DOHH2 (cell line): ENCODE data around the gene FASTKD3.
"Not testable (repeated sequence)": the region's sequence is repeated elsewhere in the genome, so short reads cannot be mapped to it uniquely, and the experiment has no call there.

ENCODE experiments used
- H3F3A ChIP-seq: fragments of 200-600 bp; sonication (generic), shearing (Covaris generic); 2 replicates; pipeline ENCODE4 v1.6.0; 2016; ENCODE audit warnings: antibody characterized with exemption, mild to moderate bottlenecking; ENCODE audit not compliant: control insufficient read depth, insufficient read depth
- H3K27ac ChIP-seq: fragments of 200-600 bp; sonication (generic); 2 replicates; pipeline ENCODE4 v1.5.1; 2014; ENCODE audit warnings: low read depth, mild to moderate bottlenecking, low read length, moderate library complexity
- H3K27me3 ChIP-seq: fragments of 200-600 bp; sonication (generic); 2 replicates; pipeline ENCODE4 v1.6.1; 2014; ENCODE audit warnings: mild to moderate bottlenecking, low read length, mixed read lengths; ENCODE audit not compliant: control insufficient read depth
- H3K36me3 ChIP-seq: fragments of 200-600 bp; sonication (generic); 2 replicates; pipeline ENCODE4 v1.6.1; 2014; ENCODE audit warnings: mild to moderate bottlenecking, low read length, moderate library complexity, mixed read lengths; ENCODE audit not compliant: control insufficient read depth
- H3K4me1 ChIP-seq: fragments of 200-600 bp; sonication (generic); 2 replicates; pipeline ENCODE4 v1.6.1; 2014; ENCODE audit warnings: mild to moderate bottlenecking, low read length, mixed read lengths; ENCODE audit not compliant: control insufficient read depth
- H3K4me2 ChIP-seq: fragments of 200-600 bp; sonication (generic); 2 replicates; pipeline ENCODE4 v1.6.0; 2014; ENCODE audit warnings: mild to moderate bottlenecking, low read length, moderate library complexity
- H3K4me3 ChIP-seq: fragments of 200-600 bp; sonication (generic); 2 replicates; pipeline ENCODE4 v1.5.1; 2014; ENCODE audit warnings: mild to moderate bottlenecking, low read length, mixed read lengths
- H3K79me2 ChIP-seq: fragments of 200-600 bp; sonication (generic); 2 replicates; pipeline ENCODE4 v1.6.1; 2014; ENCODE audit warnings: mild to moderate bottlenecking, low read length, mixed read lengths; ENCODE audit not compliant: control insufficient read depth
- H3K9me2 ChIP-seq: fragments of 200-600 bp; sonication (generic); replicated peaks from 2 replicates; pipeline ENCODE4 v1.6.1; 2014; ENCODE audit warnings: mild to moderate bottlenecking, low read length, mixed read lengths; ENCODE audit not compliant: control insufficient read depth
- H3K9me3 ChIP-seq: fragments of 200-600 bp; sonication (generic); 2 replicates; pipeline ENCODE4 v1.6.1; 2014; ENCODE audit warnings: antibody characterized with exemption, low read length, mixed read lengths; ENCODE audit not compliant: control insufficient read depth, insufficient read depth
- H4K20me1 ChIP-seq: fragments of 200-600 bp; sonication (generic); 2 replicates; pipeline ENCODE4 v1.6.0; 2014; ENCODE audit warnings: low read depth, mild to moderate bottlenecking, antibody characterized with exemption, low read length, moderate library complexity; ENCODE audit not compliant: control insufficient read depth, insufficient read depth
- CTCF ChIP-seq: fragments of 200-600 bp; sonication (generic); IDR thresholded peaks from one replicate; pipeline ENCODE4 v1.5.1; 2014; ENCODE audit warnings: antibody characterized with exemption, mild to moderate bottlenecking, low read depth, low read length; ENCODE audit not compliant: poor library complexity, severe bottlenecking
- EZH2phosphoT487 ChIP-seq: fragments of 200-600 bp; sonication (generic); IDR thresholded peaks from 2 replicates; pipeline ENCODE4 v1.6.1; 2017; ENCODE audit warnings: borderline replicate concordance, mild to moderate bottlenecking, antibody characterized with exemption, low read length, moderate library complexity, mixed read lengths

The FASTKD3 gene, protein sequence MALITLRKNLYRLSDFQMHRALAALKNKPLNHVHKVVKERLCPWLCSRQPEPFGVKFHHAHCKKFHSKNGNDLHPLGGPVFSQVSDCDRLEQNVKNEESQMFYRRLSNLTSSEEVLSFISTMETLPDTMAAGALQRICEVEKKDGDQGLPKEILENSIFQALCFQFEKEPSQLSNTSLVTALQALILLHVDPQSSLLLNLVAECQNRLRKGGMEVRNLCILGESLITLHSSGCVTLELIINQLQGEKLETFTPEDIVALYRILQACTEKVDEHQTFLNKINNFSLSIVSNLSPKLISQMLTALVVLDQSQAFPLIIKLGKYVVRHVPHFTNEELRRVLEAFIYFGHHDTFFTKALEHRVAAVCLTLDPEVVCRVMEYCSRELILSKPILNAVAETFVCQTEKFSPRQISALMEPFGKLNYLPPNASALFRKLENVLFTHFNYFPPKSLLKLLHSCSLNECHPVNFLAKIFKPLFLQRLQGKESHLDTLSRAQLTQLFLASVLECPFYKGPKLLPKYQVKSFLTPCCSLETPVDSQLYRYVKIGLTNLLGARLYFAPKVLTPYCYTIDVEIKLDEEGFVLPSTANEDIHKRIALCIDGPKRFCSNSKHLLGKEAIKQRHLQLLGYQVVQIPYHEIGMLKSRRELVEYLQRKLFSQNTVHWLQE

GRCh38 chr5:7868773-7869473 is at the start of gene FASTKD3, which contains the start of gene MTRR:
Gene FASTKD3 (minus strand): TSS chr5:7869031. CDS start chr5:7868083, 948 bp downstream.
Gene MTRR (plus strand): TSS chr5:7869148. CDS start chr5:7870795, 1,647 bp downstream.
- Histone ChIP-seq H4K20me1 (peaks cover 26% of the 10 kb centered on the region), H3K27me3 (no peaks in the 10 kb centered on the region), H3K4me2 (peak within 1 kb of the TSS; percentile 72), H3F3A (no peaks in the 10 kb centered on the region), H3K4me1 (peaks cover 54% of the 10 kb centered on the region), H3K9me2 (no peaks in the 10 kb centered on the region), H3K4me3 (peak within 1 kb of the TSS; percentile 81), H3K36me3 (peaks cover 78% of the 10 kb centered on the region), H3K9me3 (no peaks in the 10 kb centered on the region), H3K79me2 (peaks cover 96% of the 10 kb centered on the region), H3K27ac (peak within 1 kb of the TSS; percentile 28; the same call in 1 of the 2 replicates)
- TF ChIP-seq CTCF (no peak), EZH2phosphoT487 (no peak)

- Histone ChIP-seq H3K9me3 (no peaks in the 10 kb centered on the region), H3K36me3 (no peaks in the 10 kb centered on the region), H3K4me3 (no peak overlapping the region), H3K4me1 (no peaks in the 10 kb centered on the region), H3K9me2 (no peaks in the 10 kb centered on the region), H4K20me1 (no peaks in the 10 kb centered on the region), H3F3A (no peaks in the 10 kb centered on the region), H3K79me2 (no peaks in the 10 kb centered on the region), H3K27ac (no peak overlapping the region), H3K4me2 (no peak overlapping the region), H3K27me3 (no peaks in the 10 kb centered on the region)
- TF ChIP-seq CTCF (no peak), EZH2phosphoT487 (no peak)
Measured at GRCh38 chr5:7917130-7918123, 48.6 kb upstream of the FASTKD3 start.

- Histone ChIP-seq H3K36me3 (no peaks in the 10 kb centered on the region), H3K27ac (no peak overlapping the region), H3K4me3 (no peak overlapping the region), H3K4me1 (no peaks in the 10 kb centered on the region), H3F3A (no peaks in the 10 kb centered on the region), H3K79me2 (no peaks in the 10 kb centered on the region), H4K20me1 (no peaks in the 10 kb centered on the region), H3K9me3 (no peaks in the 10 kb centered on the region), H3K9me2 (no peaks in the 10 kb centered on the region), H3K4me2 (no peak overlapping the region), H3K27me3 (no peaks in the 10 kb centered on the region)
- TF ChIP-seq EZH2phosphoT487 (no peak), CTCF (no peak)
Measured at GRCh38 chr5:7916171-7916804, 47.5 kb upstream of the FASTKD3 start.

DNA sequence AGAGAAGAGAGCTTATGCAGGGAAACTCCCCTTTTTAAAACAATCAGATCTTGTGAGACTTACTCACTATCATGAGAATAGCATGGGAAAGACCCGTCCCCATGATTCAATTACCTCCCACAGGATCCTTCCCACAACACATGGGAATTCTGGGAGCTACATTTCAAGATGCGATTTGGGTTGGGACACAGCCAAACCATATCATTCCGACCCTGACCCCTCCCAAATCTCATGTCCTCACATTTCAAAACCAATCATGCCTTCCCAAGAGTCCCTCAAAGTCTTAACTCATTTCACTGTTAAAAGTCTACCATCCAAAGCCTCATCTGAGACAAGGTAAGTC is 42.6 kb upstream of the FASTKD3 start:
- not testable (repeated sequence) for H3K27me3 ChIP-seq, H3K79me2 ChIP-seq, H3F3A ChIP-seq, H3K4me2 ChIP-seq, H3K4me3 ChIP-seq, H3K9me2 ChIP-seq, H3K4me1 ChIP-seq, H3K27ac ChIP-seq, H4K20me1 ChIP-seq, H3K9me3 ChIP-seq
- peaks cover 15% of the 10 kb centered on the region for H3K36me3 ChIP-seq
